Gastrocnemius medialis (tissue), 4 donors: ENCODE data around the gene CLPTM1L. TPM values are rescaled to one million over a fixed set of nuclear protein-coding genes. Genes with fewer than 3 reads are reported as not detected.

ENCODE experiments used
- ATAC-seq, 2 donors: fragments of 150-250 bp; one replicate each; pipeline ENCODE4 v1.9.1; 2016
- DNase-seq, 2 donors: peaks; one replicate each; pipeline ENCODE4 v3.0.0-alpha.2; 2019
- H3K27ac ChIP-seq, 4 donors: fragments of 200-600 bp; sonication (generic); 1 replicate in 1 of 4; 2 replicates in 3 of 4; pipeline ENCODE4 v1.5.1; 2016 to 2018; ENCODE audit warnings: mild to moderate bottlenecking in 2 of 4, moderate library complexity in 1 of 4
- H3K27me3 ChIP-seq, 3 donors: fragments of 200-600 bp; sonication (generic) in 2 of 3; 1 replicate in 1 of 3; 2 replicates in 2 of 3; pipeline versions ENCODE4 v1.5.1 to v1.6.0; 2016 to 2019; ENCODE audit warnings: mild to moderate bottlenecking in 1 of 3, moderate library complexity in 1 of 3
- H3K36me3 ChIP-seq, 2 donors: fragments of 200-600 bp; sonication (generic) in 1 of 2; one replicate each; pipeline ENCODE4 v1.5.1; 2017 to 2018
- H3K4me1 ChIP-seq, 2 donors: fragments of 200-600 bp; sonication (generic) in 1 of 2; one replicate each; pipeline ENCODE4 v1.5.1; 2016 to 2017; ENCODE audit warnings: mild to moderate bottlenecking in 2 of 2
- H3K4me3 ChIP-seq, 4 donors: fragments of 200-600 bp; sonication (generic) in 3 of 4; 1 replicate in 1 of 4; 2 replicates in 3 of 4; pipeline ENCODE4 v1.5.1; 2016 to 2019; ENCODE audit warnings: mild to moderate bottlenecking in 2 of 4
- H3K9me3 ChIP-seq, 3 donors: fragments of 200-600 bp; sonication (generic) in 2 of 3; 1 replicate in 1 of 3; 2 replicates in 2 of 3; pipeline ENCODE4 v1.5.1; 2016 to 2019
- CTCF ChIP-seq, 5 experiments: fragments of 450-650 bp in 3 of 5; fragments of 200-600 bp in 2 of 5; sonication (generic) in 2 of 5; IDR thresholded peaks in 4 of 5; conservative IDR thresholded peaks in 1 of 5; 1 replicate in 4 of 5; 2 replicates in 1 of 5; pipeline ENCODE4 v1.5.1; 2016 to 2019; ENCODE audit warnings: antibody characterized with exemption in 5 of 5, mild to moderate bottlenecking in 3 of 5, moderate library complexity in 3 of 5
- POLR2A ChIP-seq, 2 donors: fragments of 450-650 bp; IDR thresholded peaks; one replicate each; pipeline ENCODE4 v1.6.1; 2017; ENCODE audit warnings: antibody characterized with exemption in 2 of 2, mild to moderate bottlenecking in 2 of 2, moderate library complexity in 2 of 2
- in situ Hi-C, 4 donors: fragments of 200-750 bp; cut with MboI; loops; one replicate each; pipeline versions ENCODE4 v1.15.0 to v1.8.0; 2017; ENCODE audit warnings: low sequenced_read_pairs in 4 of 4
- intact Hi-C: fragments of 100-400 bp; cut with DNase I; formaldehyde crosslinking; loops from one replicate; pipeline ENCODE4 v1.15.1; 2023; ENCODE audit warnings: low total_unique reads
- total RNA-seq, 4 donors: library from RNA; depleted of rRNA; stranded (reverse); fragments of >200 nt; gene quantifications; one replicate each; pipeline versions ENCODE4 v1.1.0 to v1.2.3, GENCODE V29; 2016

CLPTM1L gene
- total RNA-seq, 4 donors from 2014 or later: 29.4 to 41.0 (median 36.8) TPM

DNA sequence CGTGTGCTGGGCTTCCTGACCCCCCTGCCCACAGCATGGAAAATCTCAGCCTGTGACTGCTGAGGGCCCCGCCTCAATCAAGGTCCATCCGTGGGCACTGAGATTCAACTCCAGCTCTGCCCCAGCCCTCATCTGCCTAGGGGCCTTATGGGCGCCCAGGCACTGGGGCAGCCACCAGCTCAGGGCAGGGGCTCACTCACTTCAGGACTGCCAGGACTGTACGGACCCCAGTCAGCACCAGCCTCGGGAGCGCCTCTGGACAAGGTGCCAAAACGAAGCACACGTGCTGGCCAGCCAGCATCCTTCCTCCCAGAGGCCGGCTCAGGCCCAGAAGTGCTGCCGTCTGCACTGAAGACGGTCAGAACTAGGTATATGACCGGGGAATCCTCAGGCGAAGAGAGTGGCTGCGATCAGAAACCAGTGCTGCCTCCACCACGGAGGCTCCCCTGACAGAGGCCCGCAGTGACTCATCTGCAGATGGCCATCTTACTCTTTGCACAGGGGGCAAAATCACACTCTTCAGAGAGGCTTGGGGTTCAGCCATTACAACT, 19.6 kb downstream of the CLPTM1L start:
- intact Hi-C loops (no loop called here), in situ Hi-C loops (no loop called here)
- DNase-seq (no peak), ATAC-seq (no peak)
- H3K36me3 ChIP-seq: peaks cover 0 to 47% of the 10 kb centered on the region in 2 donors
- no peak overlapping the region for H3K4me3 ChIP-seq
- H3K4me1 ChIP-seq: peaks cover 7 to 12% of the 10 kb centered on the region in 2 donors
- TF ChIP-seq POLR2A (IDR thresholded peaks at IDR 0.05) (no peak), CTCF (IDR thresholded peaks at IDR 0.05 in 4 of 5, conservative IDR thresholded peaks at IDR 0.05 in 1 of 5) (no peak)
- H3K27me3 ChIP-seq: no peaks in the 10 kb centered on the region
- no peaks in the 10 kb centered on the region for H3K9me3 ChIP-seq
- peak overlapping the region; percentile 79 to 85 (median 84) for H3K27ac ChIP-seq

DNA sequence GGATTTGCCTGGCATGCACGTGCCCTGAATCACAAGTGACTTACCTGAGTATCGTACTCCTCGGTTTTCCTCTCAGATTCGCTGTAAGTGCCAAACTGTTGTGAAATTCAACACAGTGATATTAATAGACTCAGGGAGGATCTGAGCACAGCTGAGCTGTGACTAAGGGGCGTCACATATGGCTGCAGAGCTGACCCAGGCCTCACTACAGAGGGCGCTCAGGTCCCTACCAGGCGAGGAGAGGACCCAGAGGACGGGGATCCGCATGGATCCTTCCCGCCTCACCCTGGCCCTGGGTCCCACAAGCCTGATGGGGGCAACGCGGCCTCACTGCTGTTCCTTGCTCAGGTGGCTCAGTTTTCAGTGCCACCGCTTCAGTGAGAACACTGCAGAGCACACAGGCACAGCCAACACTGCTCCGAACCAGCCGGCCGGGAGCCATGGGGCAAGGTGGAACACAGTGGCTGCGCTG, 20.1 kb downstream of the CLPTM1L start:
- Histone ChIP-seq H3K4me1 (peaks cover 7 to 12% of the 10 kb centered on the region in 2 donors), H3K9me3 (no peaks in the 10 kb centered on the region), H3K27me3 (no peaks in the 10 kb centered on the region), H3K27ac (peak overlapping the region; percentile 79 to 85 (median 84)), H3K36me3 (peaks cover 0 to 47% of the 10 kb centered on the region in 2 donors), H3K4me3 (no peak overlapping the region)
- in situ Hi-C loops: no loop called here
- DNase-seq (peak; percentile 64 to 75), ATAC-seq (peak; percentile 99 to 100)
- intact Hi-C loops: loop anchor here (1.0 kb wide), 1 partner anchor 21 kb away; the partner anchor contains the start of gene CLPTM1L
- TF ChIP-seq CTCF (IDR thresholded peaks at IDR 0.05 in 4 of 5, conservative IDR thresholded peaks at IDR 0.05 in 1 of 5) (no peak), POLR2A (IDR thresholded peaks at IDR 0.05) (peak in 1 of 2 donors; percentile 38)

DNA sequence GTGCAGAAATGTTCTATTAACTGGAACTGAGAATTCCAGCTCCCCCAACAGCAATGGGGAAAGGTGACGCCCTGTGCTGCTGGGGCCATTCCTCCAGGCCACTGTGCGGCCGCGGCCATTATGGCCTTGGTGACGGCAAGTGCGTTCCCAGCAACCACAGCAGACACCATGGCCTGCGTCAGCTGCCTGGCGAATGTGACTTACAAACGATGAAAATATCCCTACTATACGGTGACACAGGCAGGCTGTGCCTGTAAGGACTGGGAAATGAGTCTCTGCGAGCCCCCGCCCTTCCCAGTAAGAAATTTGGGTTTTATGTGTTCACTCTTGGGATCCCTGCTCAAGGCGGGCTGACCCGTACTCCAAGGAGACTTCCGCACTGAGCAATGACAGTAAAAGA, 20.6 kb downstream of the CLPTM1L start:
- no peak for TF ChIP-seq CTCF (IDR thresholded peaks at IDR 0.05 in 4 of 5, conservative IDR thresholded peaks at IDR 0.05 in 1 of 5)
- TF ChIP-seq POLR2A (IDR thresholded peaks at IDR 0.05): no peak
- in situ Hi-C loops (no loop called here), intact Hi-C loops (loop anchor here (1.0 kb wide), 1 partner anchor 21 kb away; the partner anchor contains the start of gene CLPTM1L)
- H3K36me3 ChIP-seq: peaks cover 0 to 52% of the 10 kb centered on the region in 2 donors
- DNase-seq (no peak), ATAC-seq (peak in 1 of 2 donors; percentile 2)
- H3K9me3 ChIP-seq: no peaks in the 10 kb centered on the region
- peaks cover 7 to 12% of the 10 kb centered on the region in 2 donors for H3K4me1 ChIP-seq
- H3K27ac ChIP-seq: peak overlapping the region; percentile 79 to 85 (median 84)
- H3K27me3 ChIP-seq: no peaks in the 10 kb centered on the region
- H3K4me3 ChIP-seq: no peak overlapping the region

DNA sequence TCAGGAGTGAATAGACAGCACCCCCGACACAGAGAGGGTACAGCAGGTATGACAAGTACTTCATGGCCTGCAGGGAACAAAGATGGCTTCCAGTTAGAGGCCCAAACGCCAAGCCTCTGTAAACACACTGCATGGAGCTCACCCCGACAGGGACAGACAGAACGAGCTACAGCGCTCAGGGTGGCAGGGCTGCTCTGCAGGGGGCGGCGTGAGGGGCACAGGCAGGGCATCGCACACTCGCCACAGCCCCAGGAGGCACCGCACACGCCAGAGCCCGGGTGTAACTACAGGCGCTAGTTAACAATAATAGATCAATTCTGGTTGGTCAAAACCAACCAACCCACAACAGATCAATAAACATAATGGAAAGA, 21.1 kb downstream of the CLPTM1L start:
- Histone ChIP-seq H3K4me3 (no peak overlapping the region), H3K4me1 (peaks cover 7 to 12% of the 10 kb centered on the region in 2 donors), H3K27me3 (no peaks in the 10 kb centered on the region), H3K27ac (peak overlapping the region in 1 of 4 donors; percentile 79), H3K36me3 (peaks cover 0 to 57% of the 10 kb centered on the region in 2 donors), H3K9me3 (no peaks in the 10 kb centered on the region)
- in situ Hi-C loops: no loop called here
- no peak for DNase-seq
- TF ChIP-seq CTCF (IDR thresholded peaks at IDR 0.05 in 4 of 5, conservative IDR thresholded peaks at IDR 0.05 in 1 of 5): no peak
- no peak for TF ChIP-seq POLR2A (IDR thresholded peaks at IDR 0.05)
- intact Hi-C loops: loop anchor here (1.0 kb wide), 1 partner anchor 22 kb away; the partner anchor contains the start of gene CLPTM1L
- ATAC-seq: no peak
